ENCODE data around the gene EDAR.

EDAR gene

DNA sequence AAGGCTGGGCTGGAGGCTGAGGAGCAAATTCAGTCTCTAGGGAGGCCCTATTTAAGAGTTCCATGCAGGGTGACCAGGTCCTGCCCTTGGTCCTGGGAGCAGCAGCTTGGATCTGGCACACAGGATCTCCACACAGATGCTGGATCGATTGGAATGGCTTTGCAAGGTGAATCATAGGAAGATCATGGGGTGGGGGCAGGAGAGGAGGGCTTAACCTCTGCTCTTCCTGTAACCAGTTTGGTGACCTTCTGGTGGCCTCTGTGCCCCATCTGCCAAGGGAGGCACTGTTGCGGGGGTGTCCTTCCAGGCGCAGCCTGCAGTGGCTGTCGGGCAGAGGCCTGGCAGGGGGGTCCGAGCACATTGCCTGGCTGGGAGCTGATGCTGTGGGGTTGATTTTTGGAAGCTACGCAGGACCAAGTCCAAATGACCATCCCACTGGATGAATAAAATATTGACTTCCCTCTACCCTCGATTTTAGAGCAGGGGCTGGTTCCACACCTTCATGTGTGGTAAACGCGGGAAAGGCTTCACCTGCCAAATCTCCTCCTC is 79.7 kb downstream of the EDAR start:
- TF ChIP-seq ZFX (IDR thresholded peaks at IDR 0.05; ENCODE audit: borderline replicate concordance) (no peak), CTCF (IDR thresholded peaks at IDR 0.05) (no peak)
- H3K27ac ChIP-seq, result no peak overlapping the region

DNA sequence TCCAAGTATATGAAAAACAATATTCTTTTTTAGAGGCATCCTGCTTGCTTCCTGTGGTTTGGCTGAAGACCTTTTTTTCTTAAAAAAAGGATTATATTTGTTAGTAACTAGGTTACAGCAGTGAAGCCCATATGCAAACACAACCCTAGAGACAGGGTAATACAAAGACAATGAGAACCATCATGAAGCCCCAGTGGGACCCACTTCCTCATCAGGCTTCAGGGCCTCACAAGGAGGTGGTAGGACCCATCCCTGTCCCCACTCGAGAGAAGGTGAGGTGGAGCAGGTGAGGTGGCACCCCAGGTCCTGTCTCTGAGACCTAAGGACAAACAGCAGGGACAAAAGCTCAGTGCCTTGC is 80.3 kb downstream of the EDAR start:
- TF ChIP-seq ZFX (IDR thresholded peaks at IDR 0.05; ENCODE audit: borderline replicate concordance), result no peak
- TF ChIP-seq CTCF (IDR thresholded peaks at IDR 0.05), result no peak
- no peak overlapping the region for H3K27ac ChIP-seq

- no peak overlapping the region for H3K27ac ChIP-seq
- TF ChIP-seq ZFX (IDR thresholded peaks at IDR 0.05; ENCODE audit: borderline replicate concordance), result no peak
- TF ChIP-seq CTCF (IDR thresholded peaks at IDR 0.05), result no peak
Measured at GRCh38 chr2:108907822-108908712, 81.0 kb downstream of the EDAR start.

- TF ChIP-seq CTCF (IDR thresholded peaks at IDR 0.05) (no peak), ZFX (IDR thresholded peaks at IDR 0.05; ENCODE audit: borderline replicate concordance) (no peak)
- H3K27ac ChIP-seq, result no peak overlapping the region
Measured at GRCh38 chr2:108906403-108907077, 82.5 kb downstream of the EDAR start.

- H3K27ac ChIP-seq, result no peak overlapping the region
- no peak for TF ChIP-seq ZFX (IDR thresholded peaks at IDR 0.05; ENCODE audit: borderline replicate concordance)
- TF ChIP-seq CTCF (IDR thresholded peaks at IDR 0.05), result no peak
Measured at GRCh38 chr2:108905906-108906305, 83.1 kb downstream of the EDAR start.

DNA sequence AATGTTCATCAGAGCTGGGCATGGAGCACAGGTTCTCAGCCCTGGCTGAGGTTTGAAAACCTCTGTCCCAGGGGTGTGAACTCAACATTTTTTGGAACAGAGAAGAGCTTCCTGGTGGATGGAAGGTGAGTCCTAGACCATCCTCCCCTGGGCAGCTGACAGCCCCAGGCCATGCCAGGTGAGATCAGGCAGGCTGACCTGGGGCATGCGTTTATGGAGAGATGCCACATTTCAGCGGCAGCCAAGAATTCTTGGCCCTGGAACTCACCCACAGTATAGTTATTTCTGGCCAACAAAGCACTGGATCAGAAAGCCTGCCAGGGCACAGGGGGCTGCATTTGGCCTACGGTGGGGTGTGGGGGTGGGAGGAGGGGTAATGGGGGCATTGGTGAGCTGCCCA is 83.8 kb downstream of the EDAR start:
- TF ChIP-seq ZFX (IDR thresholded peaks at IDR 0.05; ENCODE audit: borderline replicate concordance) (no peak), CTCF (IDR thresholded peaks at IDR 0.05) (no peak)
- no peak overlapping the region for H3K27ac ChIP-seq

DNA sequence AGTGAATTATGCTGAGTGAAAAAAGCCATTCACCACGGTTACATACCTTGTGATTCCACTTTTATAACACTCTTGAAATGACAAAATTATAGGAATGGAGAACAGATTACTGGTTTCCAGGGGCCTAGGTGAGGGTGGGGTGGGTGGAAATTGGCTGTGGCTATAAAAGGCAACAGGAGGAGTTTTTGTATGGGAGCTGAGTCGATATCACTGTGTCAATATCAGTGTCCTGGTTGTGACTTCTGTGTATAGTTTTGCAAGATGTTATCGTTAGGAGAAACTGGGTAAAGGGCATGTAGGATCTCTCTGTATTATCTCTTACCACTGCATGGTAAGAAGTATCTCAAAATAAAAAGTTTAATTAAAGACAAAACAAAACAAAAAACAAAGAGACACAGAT is 84.3 kb downstream of the EDAR start:
- H3K27ac ChIP-seq, result no peak overlapping the region
- TF ChIP-seq CTCF (IDR thresholded peaks at IDR 0.05) (no peak), ZFX (IDR thresholded peaks at IDR 0.05; ENCODE audit: borderline replicate concordance) (no peak)

Data from 22Rv1 (cell line).